Measurements from ENCODE around the gene DLST.

Gene DLST

GRCh38 chr14:74949191-74949601, 67.5 kb downstream of the DLST start:
- no peak for DNase-seq (ENCODE audit: extremely low spot score)
- TF ChIP-seq, protein P1, sequence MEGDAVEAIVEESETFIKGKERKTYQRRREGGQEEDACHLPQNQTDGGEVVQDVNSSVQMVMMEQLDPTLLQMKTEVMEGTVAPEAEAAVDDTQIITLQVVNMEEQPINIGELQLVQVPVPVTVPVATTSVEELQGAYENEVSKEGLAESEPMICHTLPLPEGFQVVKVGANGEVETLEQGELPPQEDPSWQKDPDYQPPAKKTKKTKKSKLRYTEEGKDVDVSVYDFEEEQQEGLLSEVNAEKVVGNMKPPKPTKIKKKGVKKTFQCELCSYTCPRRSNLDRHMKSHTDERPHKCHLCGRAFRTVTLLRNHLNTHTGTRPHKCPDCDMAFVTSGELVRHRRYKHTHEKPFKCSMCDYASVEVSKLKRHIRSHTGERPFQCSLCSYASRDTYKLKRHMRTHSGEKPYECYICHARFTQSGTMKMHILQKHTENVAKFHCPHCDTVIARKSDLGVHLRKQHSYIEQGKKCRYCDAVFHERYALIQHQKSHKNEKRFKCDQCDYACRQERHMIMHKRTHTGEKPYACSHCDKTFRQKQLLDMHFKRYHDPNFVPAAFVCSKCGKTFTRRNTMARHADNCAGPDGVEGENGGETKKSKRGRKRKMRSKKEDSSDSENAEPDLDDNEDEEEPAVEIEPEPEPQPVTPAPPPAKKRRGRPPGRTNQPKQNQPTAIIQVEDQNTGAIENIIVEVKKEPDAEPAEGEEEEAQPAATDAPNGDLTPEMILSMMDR (IDR thresholded peaks at IDR 0.05; ENCODE audit: control extremely low read depth, extremely low read depth, low read depth, missing control alignments): no peak
- ChIA-PET CTCF (interaction anchor here (1.2 to 6.3 kb wide), 5 partner anchors 9 to 88 kb away, joined by 4 to 93 read pairs (median 5); no protein-coding TSS in a partner anchor), POLR2A (no interaction called here)

- ChIA-PET POLR2A (no interaction called here), CTCF (interaction anchor here (1.2 to 6.3 kb wide), 4 partner anchors 10 to 89 kb away, joined by 4 to 93 read pairs (median 4); no protein-coding TSS in a partner anchor)
- TF ChIP-seq, protein P1 (IDR thresholded peaks at IDR 0.05; ENCODE audit: control extremely low read depth, extremely low read depth, low read depth, missing control alignments): no peak
- no peak for DNase-seq (ENCODE audit: extremely low spot score)
Observed at GRCh38 chr14:74949859-74950573, 68.3 kb downstream of the DLST start.

DNA sequence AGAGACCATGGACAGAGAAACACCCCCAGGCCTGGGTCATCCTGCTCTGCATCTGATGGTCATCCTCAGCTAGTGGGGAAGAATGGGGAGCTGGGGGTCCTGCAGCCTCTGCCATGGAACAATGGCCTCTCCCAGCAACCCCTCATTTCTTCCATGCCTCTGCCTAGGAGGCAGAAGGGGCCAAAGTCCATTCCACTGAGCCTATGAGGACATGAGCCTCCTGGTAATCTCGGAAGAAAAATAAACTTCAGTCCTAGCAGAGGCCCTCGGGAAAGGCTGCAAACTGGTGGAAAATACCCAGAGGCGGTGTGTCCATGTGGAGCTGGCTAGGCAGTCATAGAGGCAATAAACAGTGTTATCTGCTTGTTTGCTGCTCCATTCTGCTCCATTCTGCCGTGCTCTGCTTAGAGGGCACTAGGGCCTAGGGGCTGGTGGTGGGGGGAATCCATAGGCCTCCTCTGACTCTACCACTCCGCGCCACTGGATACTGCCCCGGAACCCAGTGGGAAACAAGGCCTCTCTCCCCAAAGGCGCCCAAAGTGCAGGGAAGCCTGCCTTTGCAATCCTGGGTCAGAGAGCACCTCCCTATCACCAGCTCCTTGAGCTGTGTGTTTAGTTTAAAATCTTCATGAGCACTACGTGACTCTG, 69.2 kb downstream of the DLST start:
- ChIA-PET CTCF (interaction anchor here (1.1 to 1.3 kb wide), 2 partner anchors 12 to 14 kb away, joined by 3 to 7 read pairs; no protein-coding TSS in a partner anchor), POLR2A (no interaction called here)
- DNase-seq (ENCODE audit: extremely low spot score): no peak
- TF ChIP-seq, protein P1 (IDR thresholded peaks at IDR 0.05; ENCODE audit: control extremely low read depth, extremely low read depth, low read depth, missing control alignments): no peak

- DNase-seq (ENCODE audit: extremely low spot score): no peak
- ChIA-PET CTCF (interaction anchor here (1.1 to 1.5 kb wide), 3 partner anchors 11 to 47 kb away, joined by 3 to 7 read pairs (median 3); no protein-coding TSS in a partner anchor), POLR2A (interaction anchor here (0.6 kb wide), 1 partner anchor 348 kb away, joined by 3 read pairs; no protein-coding TSS in a partner anchor)
- TF ChIP-seq, protein P1 (IDR thresholded peaks at IDR 0.05; ENCODE audit: control extremely low read depth, extremely low read depth, low read depth, missing control alignments): no peak
Observed at GRCh38 chr14:74951443-74952179, 69.9 kb downstream of the DLST start.

DNA sequence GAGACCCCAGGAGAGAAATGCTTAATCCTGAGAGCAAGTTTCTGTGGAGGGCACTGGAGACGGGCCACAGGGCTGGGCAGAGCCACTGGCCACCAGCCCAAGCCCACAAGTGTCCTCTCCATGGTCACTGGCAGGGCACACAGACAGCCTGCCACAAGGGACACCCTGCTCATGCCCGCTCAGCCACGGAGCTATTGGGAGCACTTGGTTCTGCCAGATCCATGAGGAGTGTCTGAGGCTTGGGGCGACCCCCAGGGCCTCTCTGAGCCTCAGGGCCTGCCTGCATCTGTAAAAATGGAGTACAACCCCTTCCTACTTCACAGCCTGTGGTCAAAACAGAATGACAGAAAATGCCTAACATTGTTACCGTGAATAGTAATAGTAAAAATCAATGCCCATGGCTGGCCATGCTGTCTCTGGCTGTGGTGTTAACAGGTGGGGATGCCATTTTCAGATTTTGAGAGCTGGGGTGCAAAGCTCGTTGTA, 70.5 kb downstream of the DLST start:
- TF ChIP-seq, protein P1 (IDR thresholded peaks at IDR 0.05; ENCODE audit: control extremely low read depth, extremely low read depth, low read depth, missing control alignments): no peak
- DNase-seq (ENCODE audit: extremely low spot score): no peak
- ChIA-PET CTCF (interaction anchor here (1.3 to 1.8 kb wide), 3 partner anchors 10 to 47 kb away, joined by 3 to 7 read pairs (median 6); no protein-coding TSS in a partner anchor), POLR2A (interaction anchor here (0.6 kb wide), 1 partner anchor 347 kb away, joined by 3 read pairs; no protein-coding TSS in a partner anchor)

Data from GM10248 (cell line).